Thyroid gland (tissue), 4 donors: ENCODE data around the gene MPPED1.

ENCODE experiments used
- CTCF ChIP-seq, 6 experiments: fragments of 200-600 bp in 3 of 6; fragments of 450-650 bp in 3 of 6; sonication (generic) in 3 of 6; IDR thresholded peaks; one replicate each; pipeline ENCODE4 v1.5.1; 2016 to 2019; ENCODE audit warnings: antibody characterized with exemption in 6 of 6, mild to moderate bottlenecking in 2 of 6, inconsistent platforms in 1 of 6, moderate library complexity in 1 of 6
- POLR2A ChIP-seq, 2 donors: fragments of 450-650 bp; IDR thresholded peaks; one replicate each; pipeline ENCODE4 v1.6.1; 2017; ENCODE audit warnings: antibody characterized with exemption in 2 of 2, mild to moderate bottlenecking in 2 of 2, moderate library complexity in 1 of 2

GRCh38 chr22:43478621-43479300 lies 66.9 kb downstream of the MPPED1 start:
- TF ChIP-seq CTCF (IDR thresholded peaks at IDR 0.05) (no peak), POLR2A (IDR thresholded peaks at IDR 0.05) (no peak)
